ENCODE measurements around the gene GRHPR.

DNA sequence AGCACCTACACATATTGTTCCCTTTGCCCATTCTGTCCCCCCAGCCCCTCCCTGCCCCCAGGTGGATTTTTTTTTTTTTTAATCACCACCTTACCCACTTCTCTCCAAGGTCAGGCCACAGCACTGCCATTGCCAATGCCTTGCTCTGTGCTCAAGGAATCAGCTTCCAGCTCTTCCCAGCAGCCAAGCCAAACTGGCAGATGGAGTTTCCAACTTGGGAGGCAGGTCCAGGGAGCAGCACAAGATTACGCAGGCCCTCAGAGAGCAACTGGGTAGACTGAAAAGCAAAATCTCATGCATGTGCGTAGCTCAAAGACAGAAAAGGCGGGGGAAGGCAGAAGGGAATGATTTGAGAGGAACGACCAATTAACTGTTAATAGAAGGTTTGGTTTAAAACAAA, 15.1 kb downstream of the GRHPR start:
- TF ChIP-seq, protein P1, sequence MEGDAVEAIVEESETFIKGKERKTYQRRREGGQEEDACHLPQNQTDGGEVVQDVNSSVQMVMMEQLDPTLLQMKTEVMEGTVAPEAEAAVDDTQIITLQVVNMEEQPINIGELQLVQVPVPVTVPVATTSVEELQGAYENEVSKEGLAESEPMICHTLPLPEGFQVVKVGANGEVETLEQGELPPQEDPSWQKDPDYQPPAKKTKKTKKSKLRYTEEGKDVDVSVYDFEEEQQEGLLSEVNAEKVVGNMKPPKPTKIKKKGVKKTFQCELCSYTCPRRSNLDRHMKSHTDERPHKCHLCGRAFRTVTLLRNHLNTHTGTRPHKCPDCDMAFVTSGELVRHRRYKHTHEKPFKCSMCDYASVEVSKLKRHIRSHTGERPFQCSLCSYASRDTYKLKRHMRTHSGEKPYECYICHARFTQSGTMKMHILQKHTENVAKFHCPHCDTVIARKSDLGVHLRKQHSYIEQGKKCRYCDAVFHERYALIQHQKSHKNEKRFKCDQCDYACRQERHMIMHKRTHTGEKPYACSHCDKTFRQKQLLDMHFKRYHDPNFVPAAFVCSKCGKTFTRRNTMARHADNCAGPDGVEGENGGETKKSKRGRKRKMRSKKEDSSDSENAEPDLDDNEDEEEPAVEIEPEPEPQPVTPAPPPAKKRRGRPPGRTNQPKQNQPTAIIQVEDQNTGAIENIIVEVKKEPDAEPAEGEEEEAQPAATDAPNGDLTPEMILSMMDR (IDR thresholded peaks at IDR 0.05), result no peak
- no peak for TF ChIP-seq CREB1 (CRISPR knock-in tag; IDR thresholded peaks at IDR 0.05)
- TF ChIP-seq ETV6 (CRISPR knock-in tag; IDR thresholded peaks at IDR 0.05), result no peak
- TF ChIP-seq, protein P2, sequence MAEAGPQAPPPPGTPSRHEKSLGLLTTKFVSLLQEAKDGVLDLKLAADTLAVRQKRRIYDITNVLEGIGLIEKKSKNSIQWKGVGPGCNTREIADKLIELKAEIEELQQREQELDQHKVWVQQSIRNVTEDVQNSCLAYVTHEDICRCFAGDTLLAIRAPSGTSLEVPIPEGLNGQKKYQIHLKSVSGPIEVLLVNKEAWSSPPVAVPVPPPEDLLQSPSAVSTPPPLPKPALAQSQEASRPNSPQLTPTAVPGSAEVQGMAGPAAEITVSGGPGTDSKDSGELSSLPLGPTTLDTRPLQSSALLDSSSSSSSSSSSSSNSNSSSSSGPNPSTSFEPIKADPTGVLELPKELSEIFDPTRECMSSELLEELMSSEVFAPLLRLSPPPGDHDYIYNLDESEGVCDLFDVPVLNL (CRISPR knock-in tag; IDR thresholded peaks at IDR 0.05; ENCODE audit: borderline replicate concordance, low read depth), result no peak
- TF ChIP-seq, protein P3, sequence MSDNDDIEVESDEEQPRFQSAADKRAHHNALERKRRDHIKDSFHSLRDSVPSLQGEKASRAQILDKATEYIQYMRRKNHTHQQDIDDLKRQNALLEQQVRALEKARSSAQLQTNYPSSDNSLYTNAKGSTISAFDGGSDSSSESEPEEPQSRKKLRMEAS (CRISPR knock-in tag; IDR thresholded peaks at IDR 0.05), result no peak
- no peak for TF ChIP-seq ELF4 (CRISPR knock-in tag; IDR thresholded peaks at IDR 0.05; ENCODE audit: low read depth)
- TF ChIP-seq, protein P4, sequence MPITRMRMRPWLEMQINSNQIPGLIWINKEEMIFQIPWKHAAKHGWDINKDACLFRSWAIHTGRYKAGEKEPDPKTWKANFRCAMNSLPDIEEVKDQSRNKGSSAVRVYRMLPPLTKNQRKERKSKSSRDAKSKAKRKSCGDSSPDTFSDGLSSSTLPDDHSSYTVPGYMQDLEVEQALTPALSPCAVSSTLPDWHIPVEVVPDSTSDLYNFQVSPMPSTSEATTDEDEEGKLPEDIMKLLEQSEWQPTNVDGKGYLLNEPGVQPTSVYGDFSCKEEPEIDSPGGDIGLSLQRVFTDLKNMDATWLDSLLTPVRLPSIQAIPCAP (CRISPR knock-in tag; IDR thresholded peaks at IDR 0.05), result no peak
- TF ChIP-seq, protein P5, sequence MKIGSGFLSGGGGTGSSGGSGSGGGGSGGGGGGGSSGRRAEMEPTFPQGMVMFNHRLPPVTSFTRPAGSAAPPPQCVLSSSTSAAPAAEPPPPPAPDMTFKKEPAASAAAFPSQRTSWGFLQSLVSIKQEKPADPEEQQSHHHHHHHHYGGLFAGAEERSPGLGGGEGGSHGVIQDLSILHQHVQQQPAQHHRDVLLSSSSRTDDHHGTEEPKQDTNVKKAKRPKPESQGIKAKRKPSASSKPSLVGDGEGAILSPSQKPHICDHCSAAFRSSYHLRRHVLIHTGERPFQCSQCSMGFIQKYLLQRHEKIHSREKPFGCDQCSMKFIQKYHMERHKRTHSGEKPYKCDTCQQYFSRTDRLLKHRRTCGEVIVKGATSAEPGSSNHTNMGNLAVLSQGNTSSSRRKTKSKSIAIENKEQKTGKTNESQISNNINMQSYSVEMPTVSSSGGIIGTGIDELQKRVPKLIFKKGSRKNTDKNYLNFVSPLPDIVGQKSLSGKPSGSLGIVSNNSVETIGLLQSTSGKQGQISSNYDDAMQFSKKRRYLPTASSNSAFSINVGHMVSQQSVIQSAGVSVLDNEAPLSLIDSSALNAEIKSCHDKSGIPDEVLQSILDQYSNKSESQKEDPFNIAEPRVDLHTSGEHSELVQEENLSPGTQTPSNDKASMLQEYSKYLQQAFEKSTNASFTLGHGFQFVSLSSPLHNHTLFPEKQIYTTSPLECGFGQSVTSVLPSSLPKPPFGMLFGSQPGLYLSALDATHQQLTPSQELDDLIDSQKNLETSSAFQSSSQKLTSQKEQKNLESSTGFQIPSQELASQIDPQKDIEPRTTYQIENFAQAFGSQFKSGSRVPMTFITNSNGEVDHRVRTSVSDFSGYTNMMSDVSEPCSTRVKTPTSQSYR (CRISPR knock-in tag; IDR thresholded peaks at IDR 0.05), result no peak
- TF ChIP-seq, protein P6, sequence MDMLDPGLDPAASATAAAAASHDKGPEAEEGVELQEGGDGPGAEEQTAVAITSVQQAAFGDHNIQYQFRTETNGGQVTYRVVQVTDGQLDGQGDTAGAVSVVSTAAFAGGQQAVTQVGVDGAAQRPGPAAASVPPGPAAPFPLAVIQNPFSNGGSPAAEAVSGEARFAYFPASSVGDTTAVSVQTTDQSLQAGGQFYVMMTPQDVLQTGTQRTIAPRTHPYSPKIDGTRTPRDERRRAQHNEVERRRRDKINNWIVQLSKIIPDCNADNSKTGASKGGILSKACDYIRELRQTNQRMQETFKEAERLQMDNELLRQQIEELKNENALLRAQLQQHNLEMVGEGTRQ (CRISPR knock-in tag; IDR thresholded peaks at IDR 0.05), result no peak
- TF ChIP-seq IRF2 (CRISPR knock-in tag; IDR thresholded peaks at IDR 0.05; ENCODE audit: borderline replicate concordance, low read depth), result no peak

Data from WTC11 (cell line).